WERI-Rb-1 (cell line): ENCODE data around the gene ERBB2.

Experiments
- DNase-seq: peaks from one replicate; pipeline ENCODE4 v3.0.0-alpha.2; 2020
- H3K27ac ChIP-seq: fragments of 250-450 bp; sonication (Bioruptor Pico); 2 replicates; pipeline ENCODE4 v1.5.1; 2020; ENCODE audit warnings: mild to moderate bottlenecking, moderate library complexity
- H3K27me3 ChIP-seq: fragments of 250-450 bp; sonication (Bioruptor Pico); 2 replicates; pipeline ENCODE4 v1.5.1; 2021; ENCODE audit warnings: mild to moderate bottlenecking, low read depth, moderate library complexity; ENCODE audit not compliant: insufficient read depth, severe bottlenecking
- H3K36me3 ChIP-seq: fragments of 250-450 bp; sonication (Bioruptor Pico); 2 replicates; pipeline ENCODE4 v1.5.1; 2020; ENCODE audit warnings: mild to moderate bottlenecking, moderate library complexity
- H3K4me3 ChIP-seq: 2 replicates; pipeline ENCODE4 v1.5.1; 2011; ENCODE audit warnings: low read depth, mild to moderate bottlenecking, control low read depth, low read length
- H3K9me3 ChIP-seq: fragments of 250-450 bp; sonication (Bioruptor Pico); 2 replicates; pipeline ENCODE4 v1.5.1; 2021; ENCODE audit warnings: mild to moderate bottlenecking, moderate library complexity; ENCODE audit not compliant: severe bottlenecking
- CTCF ChIP-seq: IDR thresholded peaks from 2 replicates; pipeline ENCODE4 v1.5.1; 2011; ENCODE audit warnings: low read depth, mild to moderate bottlenecking, control low read depth, inconsistent platforms, low read length

ERBB2 gene

GRCh38 chr17:39653662-39654331, 46.1 kb upstream of the ERBB2 start:
- peak; percentile 93 for DNase-seq
- TF ChIP-seq CTCF, result peak; percentile 99
- Histone ChIP-seq H3K36me3 (peaks cover 41% of the 10 kb centered on the region), H3K4me3 (no peak overlapping the region), H3K27ac (peak overlapping the region; percentile 95), H3K27me3 (no peaks in the 10 kb centered on the region), H3K9me3 (no peaks in the 10 kb centered on the region)

- Histone ChIP-seq H3K4me3 (no peak overlapping the region), H3K27me3 (no peaks in the 10 kb centered on the region), H3K27ac (no peak overlapping the region), H3K36me3 (peaks cover 52% of the 10 kb centered on the region), H3K9me3 (no peaks in the 10 kb centered on the region)
- no peak for TF ChIP-seq CTCF
- DNase-seq, result no peak
These were observed 44.8 kb upstream of the ERBB2 start for GRCh38 chr17:39655105-39655504.

- TF ChIP-seq CTCF, result no peak
- Histone ChIP-seq H3K27ac (no peak overlapping the region), H3K4me3 (no peak overlapping the region), H3K27me3 (no peaks in the 10 kb centered on the region), H3K36me3 (peaks cover 76% of the 10 kb centered on the region), H3K9me3 (no peaks in the 10 kb centered on the region)
- DNase-seq, result no peak
These were observed 41.5 kb upstream of the ERBB2 start for GRCh38 chr17:39658346-39658745.

- no peak overlapping the region for H3K4me3 ChIP-seq
- H3K36me3 ChIP-seq, result peaks cover 72% of the 10 kb centered on the region
- DNase-seq, result no peak
- no peaks in the 10 kb centered on the region for H3K9me3 ChIP-seq
- no peak overlapping the region for H3K27ac ChIP-seq
- no peaks in the 10 kb centered on the region for H3K27me3 ChIP-seq
- TF ChIP-seq CTCF, result no peak
These were observed 41.1 kb upstream of the ERBB2 start for GRCh38 chr17:39658760-39659159.

GRCh38 chr17:39659279-39660010, 40.4 kb upstream of the ERBB2 start:
- Histone ChIP-seq H3K9me3 (no peaks in the 10 kb centered on the region), H3K27me3 (no peaks in the 10 kb centered on the region), H3K4me3 (no peak overlapping the region), H3K27ac (peak overlapping the region; percentile 81), H3K36me3 (peaks cover 67% of the 10 kb centered on the region)
- DNase-seq, result no peak
- TF ChIP-seq CTCF, result no peak

GRCh38 chr17:39660011-39660360, 39.9 kb upstream of the ERBB2 start:
- DNase-seq, result no peak
- H3K27me3 ChIP-seq, result no peaks in the 10 kb centered on the region
- H3K9me3 ChIP-seq, result no peaks in the 10 kb centered on the region
- H3K27ac ChIP-seq, result peak overlapping the region; percentile 81
- H3K36me3 ChIP-seq, result peaks cover 62% of the 10 kb centered on the region
- no peak for TF ChIP-seq CTCF
- no peak overlapping the region for H3K4me3 ChIP-seq
